HepG2 (cell line): ENCODE data around the gene TBC1D10B. TPM values are rescaled to one million over a fixed set of nuclear protein-coding genes. Genes with fewer than 3 reads are reported as not detected.

Source experiments
- ATAC-seq: fragments of 200-7000 bp; cut with Tn5 transposase; 3 replicates; pipeline ENCODE4 v1.9.1; 2020; ENCODE audit warnings: mild to moderate bottlenecking, moderate library complexity
- BruUV-seq: library from RNA; stranded (reverse); fragments of 400-500 nt; replicated peaks from 2 replicates; lab custom pipeline; 2021; lab: Mats Ljungman, UMichigan
- CTCF ChIA-PET: fragments of 300-600 bp; formaldehyde crosslinking; extraction: SDS; loops from one replicate; lab custom pipeline; 2021; ENCODE audit warnings: low total read pairs, inconsistent platforms, low intra/inter-chr PET ratio; lab: Yijun Ruan, JAX
- POLR2A ChIA-PET: fragments of 350-600 bp; sonication (Branson Sonifier 250); formaldehyde crosslinking; loops from one replicate; lab custom pipeline; 2020; ENCODE audit warnings: antibody characterized with exemption, inconsistent platforms; lab: Yijun Ruan, JAX
- DNase-seq: peaks from one replicate; pipeline ENCODE4 v3.0.0-alpha.2; 2015; ENCODE audit warnings: low spot score
- FAIRE-seq: peaks from 3 replicates; lab custom pipeline; 2011; peaks lifted over from hg19 to GRCh38; lab: Jason Lieb, UNC
- H2AFZ ChIP-seq: one replicate; pipeline ENCODE4 v1.6.1; 2011; ENCODE audit warnings: low read length, inconsistent platforms
- H3K27ac ChIP-seq: fragments of 300-600 bp; 3 replicates; pipeline ENCODE4 v1.8.0; 2011; ENCODE audit warnings: mixed run types, mild to moderate bottlenecking, mixed read lengths, low read length, inconsistent platforms; ENCODE audit not compliant: insufficient read depth; ENCODE audit errors: extremely low read length
- H3K27me3 ChIP-seq, 2 experiments: fragments of 200-600 bp in 1 of 2; 2 replicates in 1 of 2; 3 replicates in 1 of 2; pipeline versions ENCODE4 v1.6.0 to v1.8.0; 2011; ENCODE audit warnings: low read length in 2 of 2, mild to moderate bottlenecking in 2 of 2, moderate library complexity in 2 of 2, inconsistent platforms in 1 of 2; ENCODE audit not compliant: insufficient read depth in 2 of 2, control insufficient read depth in 1 of 2
- H3K36me3 ChIP-seq, 2 experiments: fragments of 200-600 bp in 1 of 2; replicated peaks in 1 of 2; 2 replicates in 1 of 2; 3 replicates in 1 of 2; pipeline versions ENCODE4 v1.5.1 to v1.8.0; 2011; ENCODE audit warnings: low read length in 2 of 2, inconsistent platforms in 1 of 2; ENCODE audit not compliant: insufficient read depth in 2 of 2, control insufficient read depth in 1 of 2
- H3K4me1 ChIP-seq: 2 replicates; pipeline ENCODE4 v1.5.1; 2012; ENCODE audit warnings: low read length, inconsistent platforms; ENCODE audit not compliant: insufficient read depth
- H3K4me2 ChIP-seq: 2 replicates; pipeline ENCODE4 v1.6.0; 2011; ENCODE audit warnings: low read depth, low read length, inconsistent platforms
- H3K4me3 ChIP-seq, 3 experiments: fragments of 200-600 bp in 1 of 3; sonication (generic), shearing (Covaris generic) in 1 of 3; replicated peaks in 1 of 3; 2 replicates each; pipeline ENCODE4 v1.5.1; 2011 to 2016; ENCODE audit warnings: low read length in 3 of 3, inconsistent platforms in 2 of 3, low read depth in 2 of 3, mild to moderate bottlenecking in 2 of 3, control low read depth in 1 of 3, mixed read lengths in 1 of 3; ENCODE audit not compliant: insufficient read depth in 1 of 3
- H3K79me2 ChIP-seq: one replicate; pipeline ENCODE4 v1.6.1; 2011; ENCODE audit warnings: low read length, inconsistent platforms; ENCODE audit not compliant: insufficient read depth
- H3K9ac ChIP-seq: 2 replicates; pipeline ENCODE4 v1.6.0; 2011; ENCODE audit warnings: mild to moderate bottlenecking, low read depth, low read length, inconsistent platforms; ENCODE audit not compliant: insufficient read depth
- H3K9me3 ChIP-seq: 2 replicates; pipeline ENCODE4 v1.5.1; 2012; ENCODE audit warnings: mild to moderate bottlenecking, low read length
- H4K20me1 ChIP-seq: 2 replicates; pipeline ENCODE4 v1.6.0; 2011; ENCODE audit warnings: inconsistent platforms, mild to moderate bottlenecking, low read length, moderate library complexity; ENCODE audit not compliant: insufficient read depth
- DNMT1 ChIP-seq: sonication (generic); formaldehyde crosslinking; IDR thresholded peaks from 2 replicates; pipeline ENCODE4 v1.5.1; 2020; ENCODE audit warnings: mild to moderate bottlenecking, missing genetic modification reagents
- DR1 ChIP-seq: sonication (generic); formaldehyde crosslinking; IDR thresholded peaks from 2 replicates; pipeline ENCODE4 v1.8.0; 2021; ENCODE audit warnings: mild to moderate bottlenecking, missing genetic modification reagents, inconsistent platforms
- FOXK1 ChIP-seq: sonication (generic); formaldehyde crosslinking; IDR thresholded peaks from 2 replicates; pipeline ENCODE4 v1.4.0; 2020; ENCODE audit warnings: low read depth, missing genetic modification reagents, borderline replicate concordance
- JUN ChIP-seq: sonication (generic); formaldehyde crosslinking; IDR thresholded peaks from 2 replicates; pipeline ENCODE4 v1.4.0; 2020; ENCODE audit warnings: mild to moderate bottlenecking, missing genetic modification reagents
- KLF11 ChIP-seq: IDR thresholded peaks from 2 replicates; pipeline ENCODE4 v1.6.1; 2016; ENCODE audit warnings: missing compliant biosample characterization
- KLF15 ChIP-seq: sonication (generic); formaldehyde crosslinking; IDR thresholded peaks from 2 replicates; pipeline ENCODE4 v1.8.1; 2023; ENCODE audit warnings: borderline replicate concordance, mild to moderate bottlenecking, inconsistent platforms, missing genetic modification reagents, mixed read lengths
- PHF21A ChIP-seq: sonication (generic); formaldehyde crosslinking; IDR thresholded peaks from 2 replicates; pipeline ENCODE4 v1.5.0; 2020; ENCODE audit warnings: mild to moderate bottlenecking, missing genetic modification reagents
- PHF8 ChIP-seq: sonication (generic); formaldehyde crosslinking; IDR thresholded peaks from 2 replicates; pipeline ENCODE4 v1.5.0; 2020; ENCODE audit warnings: missing genetic modification reagents
- PLRG1 ChIP-seq: fragments of 450-650 bp; conservative IDR thresholded peaks from 2 replicates; pipeline ENCODE4 v1.6.1; 2016
- SIN3A ChIP-seq: IDR thresholded peaks from 2 replicates; pipeline ENCODE4 v1.6.1; 2011; ENCODE audit warnings: low read depth, mild to moderate bottlenecking, control low read depth, low read length, borderline replicate concordance
- SUZ12 ChIP-seq: fragments of 150-350 bp; IDR thresholded peaks from 2 replicates; pipeline ENCODE4 v1.6.1; 2014; ENCODE audit warnings: low read depth, low read length
- ZNF3 ChIP-seq: IDR thresholded peaks from 2 replicates; pipeline ENCODE4 v1.7.0; 2017; ENCODE audit warnings: inconsistent platforms
- ZNF589 ChIP-seq: sonication (generic); formaldehyde crosslinking; conservative IDR thresholded peaks from 2 replicates; pipeline ENCODE4 v1.8.0; 2022; ENCODE audit warnings: mild to moderate bottlenecking, moderate library complexity, missing genetic modification reagents
- ZNF629 ChIP-seq: sonication (generic); formaldehyde crosslinking; conservative IDR thresholded peaks from 2 replicates; pipeline ENCODE4 v1.5.0; 2020; ENCODE audit warnings: missing genetic modification reagents
- WGBS: methylation state at CpG from one replicate; pipeline ENCODE4 v1.1.6; 2017; ENCODE audit warnings: low lambda C conversion rate; 5-methylcytosine and 5-hydroxymethylcytosine counted together
- in situ Hi-C: cut with HindIII; loops from 2 replicates; pipeline ENCODE4 v1.10.0; 2017; ENCODE audit warnings: low pct_unique_long_range_greater_than_20kb; ENCODE audit not compliant: extremely low pct_ligation_motif_present
- intact Hi-C: fragments of 100-400 bp; cut with micrococcal nuclease; formaldehyde crosslinking; loops from one replicate; pipeline ENCODE4 v1.10.0; 2022; ENCODE audit not compliant: unreplicated experiment
- polyA plus RNA-seq, 8 experiments: library from polyadenylated mRNA; depleted of rRNA in 3 of 8; stranded (reverse) in 7 of 8; unstranded in 1 of 8; fragments of >200 nt; fragmentation: Illumina TruSeq in 4 of 8; extraction: Trizol in 4 of 8; gene quantifications; 2 replicates each; pipeline versions ENCODE4 v1.2.1 to v1.2.3, GENCODE V29; 2011 to 2016; ENCODE audit warnings: low read depth in 4 of 8, missing spikeins in 1 of 8, mixed read lengths in 1 of 8; ENCODE audit not compliant: insufficient read depth in 1 of 8
- total RNA-seq, 5 experiments: library from RNA; depleted of rRNA; stranded (reverse); fragments of >200 nt; fragmentation: Illumina TruSeq; extraction: Trizol; gene quantifications; 2 replicates each; pipeline ENCODE4 v1.2.3, GENCODE V29; 2016; ENCODE audit warnings: low read depth in 1 of 5
- TF ChIP-seq, protein P1 (sequence below): sonication (generic); formaldehyde crosslinking; IDR thresholded peaks from 2 replicates; pipeline ENCODE4 v1.5.0; 2020; ENCODE audit warnings: missing genetic modification reagents
- TF ChIP-seq, protein P2 (sequence below): sonication (generic); formaldehyde crosslinking; IDR thresholded peaks from 2 replicates; pipeline ENCODE4 v1.9.0; 2022; ENCODE audit warnings: low read depth, missing genetic modification reagents
- TF ChIP-seq, protein P3 (sequence below): IDR thresholded peaks from 2 replicates; pipeline ENCODE4 v1.6.1; 2016
- TF ChIP-seq, protein P4 (sequence below): sonication (generic); formaldehyde crosslinking; IDR thresholded peaks from 2 replicates; pipeline ENCODE4 v1.5.1; 2020; ENCODE audit warnings: mild to moderate bottlenecking, missing genetic modification reagents, moderate library complexity

TBC1D10B gene
- total and polyA plus RNA-seq, 2 of the 13 experiments (the other 11 are each of a cell fraction or from before 2014, with no cell fraction given): 15.7 to 24.8 TPM

DNA sequence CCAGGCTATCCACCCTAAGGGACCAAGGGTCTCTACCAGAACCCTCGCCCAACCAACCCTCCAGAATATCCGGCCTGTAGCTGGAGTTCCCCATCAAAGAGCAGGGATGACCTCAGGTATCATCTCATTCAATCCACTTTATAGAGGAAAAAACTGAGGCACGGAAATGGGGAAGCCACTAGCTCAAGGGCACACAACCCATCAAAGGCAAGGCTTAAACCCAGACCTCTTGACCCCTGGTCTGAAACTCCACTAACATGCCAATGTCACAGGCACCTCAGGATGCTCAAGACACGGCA is 1.6 kb downstream of the TBC1D10B start:
- Histone ChIP-seq H3K4me2 (peak overlapping the region; percentile 91), H3K79me2 (peaks cover 37% of the 10 kb centered on the region), H2AFZ (no peak overlapping the region), H3K4me1 (peaks cover 45% of the 10 kb centered on the region), H3K4me3 (peak overlapping the region; percentile 80 to 90 (median 86)), H4K20me1 (peaks cover 20% of the 10 kb centered on the region; the same call in 1 of the 2 replicates), H3K9ac (peak overlapping the region; percentile 75), H3K27me3 (no peaks in the 10 kb centered on the region; a peak in 1 of 5 replicates), H3K27ac (no peak overlapping the region), H3K36me3 (peaks cover 8 to 16% of the 10 kb centered on the region in 2 experiments; a peak in 3 of 5 replicates), H3K9me3 (no peaks in the 10 kb centered on the region)
- ChIA-PET POLR2A (interaction anchor here (1.2 to 4.7 kb wide), 4 partner anchors 12 to 33 kb away, joined by 3 to 94 read pairs (median 9); partner anchors contain the start of genes CD2BP2 and ZNF48), CTCF (interaction anchor here (1.4 kb wide), 1 partner anchor 40 kb away, joined by 3 read pairs; no protein-coding TSS in a partner anchor)
- no peak for ATAC-seq
- no peak for FAIRE-seq
- 17% methylated on average over 3 of the region's 4 CpGs for WGBS
- no TSS peak for BruUV-seq
- no peak for TF ChIP-seq DR1 (CRISPR knock-in tag)
- TF ChIP-seq, protein P1, sequence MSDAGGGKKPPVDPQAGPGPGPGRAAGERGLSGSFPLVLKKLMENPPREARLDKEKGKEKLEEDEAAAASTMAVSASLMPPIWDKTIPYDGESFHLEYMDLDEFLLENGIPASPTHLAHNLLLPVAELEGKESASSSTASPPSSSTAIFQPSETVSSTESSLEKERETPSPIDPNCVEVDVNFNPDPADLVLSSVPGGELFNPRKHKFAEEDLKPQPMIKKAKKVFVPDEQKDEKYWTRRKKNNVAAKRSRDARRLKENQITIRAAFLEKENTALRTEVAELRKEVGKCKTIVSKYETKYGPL (CRISPR knock-in tag): no peak
- 0 out of 2 replicates have a peak, but pooled peaks have one; percentile 5 for TF ChIP-seq SIN3A
- TF ChIP-seq KLF11 (CRISPR knock-in tag): 0 out of 2 replicates have a peak, but pooled peaks have one; percentile 13
- TF ChIP-seq ZNF3 (CRISPR knock-in tag): no peak
- TF ChIP-seq, protein P2, sequence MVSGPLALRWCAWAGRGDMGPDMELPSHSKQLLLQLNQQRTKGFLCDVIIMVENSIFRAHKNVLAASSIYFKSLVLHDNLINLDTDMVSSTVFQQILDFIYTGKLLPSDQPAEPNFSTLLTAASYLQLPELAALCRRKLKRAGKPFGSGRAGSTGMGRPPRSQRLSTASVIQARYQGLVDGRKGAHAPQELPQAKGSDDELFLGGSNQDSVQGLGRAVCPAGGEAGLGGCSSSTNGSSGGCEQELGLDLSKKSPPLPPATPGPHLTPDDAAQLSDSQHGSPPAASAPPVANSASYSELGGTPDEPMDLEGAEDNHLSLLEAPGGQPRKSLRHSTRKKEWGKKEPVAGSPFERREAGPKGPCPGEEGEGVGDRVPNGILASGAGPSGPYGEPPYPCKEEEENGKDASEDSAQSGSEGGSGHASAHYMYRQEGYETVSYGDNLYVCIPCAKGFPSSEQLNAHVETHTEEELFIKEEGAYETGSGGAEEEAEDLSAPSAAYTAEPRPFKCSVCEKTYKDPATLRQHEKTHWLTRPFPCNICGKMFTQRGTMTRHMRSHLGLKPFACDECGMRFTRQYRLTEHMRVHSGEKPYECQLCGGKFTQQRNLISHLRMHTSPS (CRISPR knock-in tag): no peak
- TF ChIP-seq, protein P3, sequence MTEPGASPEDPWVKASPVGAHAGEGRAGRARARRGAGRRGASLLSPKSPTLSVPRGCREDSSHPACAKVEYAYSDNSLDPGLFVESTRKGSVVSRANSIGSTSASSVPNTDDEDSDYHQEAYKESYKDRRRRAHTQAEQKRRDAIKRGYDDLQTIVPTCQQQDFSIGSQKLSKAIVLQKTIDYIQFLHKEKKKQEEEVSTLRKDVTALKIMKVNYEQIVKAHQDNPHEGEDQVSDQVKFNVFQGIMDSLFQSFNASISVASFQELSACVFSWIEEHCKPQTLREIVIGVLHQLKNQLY (CRISPR knock-in tag): no peak
- no peak for TF ChIP-seq PHF8 (CRISPR knock-in tag)
- TF ChIP-seq ZNF629 (CRISPR knock-in tag): peak; percentile 66; the same call in 1 of the 2 replicates
- no peak for TF ChIP-seq ZNF589
- no peak for TF ChIP-seq DNMT1 (CRISPR knock-in tag)
- TF ChIP-seq PLRG1: no peak
- no peak for TF ChIP-seq PHF21A (CRISPR knock-in tag)
- no peak for TF ChIP-seq FOXK1 (CRISPR knock-in tag)
- no peak for TF ChIP-seq KLF15
- TF ChIP-seq SUZ12: no peak
- no peak for TF ChIP-seq JUN (CRISPR knock-in tag)
- TF ChIP-seq, protein P4, sequence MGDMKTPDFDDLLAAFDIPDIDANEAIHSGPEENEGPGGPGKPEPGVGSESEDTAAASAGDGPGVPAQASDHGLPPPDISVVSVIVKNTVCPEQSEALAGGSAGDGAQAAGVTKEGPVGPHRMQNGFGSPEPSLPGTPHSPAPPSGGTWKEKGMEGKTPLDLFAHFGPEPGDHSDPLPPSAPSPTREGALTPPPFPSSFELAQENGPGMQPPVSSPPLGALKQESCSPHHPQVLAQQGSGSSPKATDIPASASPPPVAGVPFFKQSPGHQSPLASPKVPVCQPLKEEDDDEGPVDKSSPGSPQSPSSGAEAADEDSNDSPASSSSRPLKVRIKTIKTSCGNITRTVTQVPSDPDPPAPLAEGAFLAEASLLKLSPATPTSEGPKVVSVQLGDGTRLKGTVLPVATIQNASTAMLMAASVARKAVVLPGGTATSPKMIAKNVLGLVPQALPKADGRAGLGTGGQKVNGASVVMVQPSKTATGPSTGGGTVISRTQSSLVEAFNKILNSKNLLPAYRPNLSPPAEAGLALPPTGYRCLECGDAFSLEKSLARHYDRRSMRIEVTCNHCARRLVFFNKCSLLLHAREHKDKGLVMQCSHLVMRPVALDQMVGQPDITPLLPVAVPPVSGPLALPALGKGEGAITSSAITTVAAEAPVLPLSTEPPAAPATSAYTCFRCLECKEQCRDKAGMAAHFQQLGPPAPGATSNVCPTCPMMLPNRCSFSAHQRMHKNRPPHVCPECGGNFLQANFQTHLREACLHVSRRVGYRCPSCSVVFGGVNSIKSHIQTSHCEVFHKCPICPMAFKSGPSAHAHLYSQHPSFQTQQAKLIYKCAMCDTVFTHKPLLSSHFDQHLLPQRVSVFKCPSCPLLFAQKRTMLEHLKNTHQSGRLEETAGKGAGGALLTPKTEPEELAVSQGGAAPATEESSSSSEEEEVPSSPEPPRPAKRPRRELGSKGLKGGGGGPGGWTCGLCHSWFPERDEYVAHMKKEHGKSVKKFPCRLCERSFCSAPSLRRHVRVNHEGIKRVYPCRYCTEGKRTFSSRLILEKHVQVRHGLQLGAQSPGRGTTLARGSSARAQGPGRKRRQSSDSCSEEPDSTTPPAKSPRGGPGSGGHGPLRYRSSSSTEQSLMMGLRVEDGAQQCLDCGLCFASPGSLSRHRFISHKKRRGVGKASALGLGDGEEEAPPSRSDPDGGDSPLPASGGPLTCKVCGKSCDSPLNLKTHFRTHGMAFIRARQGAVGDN (CRISPR knock-in tag): no peak
- in situ Hi-C loops: no loop called here
- DNase-seq: no peak
- intact Hi-C loops: no loop called here
